ENCODE data around the gene ADGRE2.
"Not testable (repeated sequence)": the region's sequence is repeated elsewhere in the genome, so short reads cannot be mapped to it uniquely, and the experiment has no call there.

Gene ADGRE2

DNA sequence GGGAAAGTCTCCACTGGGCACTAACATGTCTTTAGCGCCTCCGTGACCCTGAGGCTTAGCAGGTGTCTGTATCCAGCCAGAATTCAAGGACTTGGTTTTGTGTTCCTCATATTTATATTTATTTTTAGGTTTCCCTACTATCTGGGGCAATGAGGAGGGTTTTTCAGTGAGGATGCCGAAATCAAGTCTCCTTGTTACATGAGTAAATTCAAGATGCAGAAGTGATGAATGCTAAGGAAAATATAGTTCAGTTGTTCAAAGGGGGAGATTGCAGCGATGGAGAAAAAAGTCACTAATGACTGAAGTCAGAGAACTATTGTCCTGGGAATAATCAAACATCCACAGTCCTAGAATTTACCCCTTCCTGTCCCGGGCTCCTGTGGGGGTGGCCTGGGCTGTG, 791 bp upstream of the ADGRE2 start:
- no peak for DNase-seq (ENCODE audit: low read depth)

DNA sequence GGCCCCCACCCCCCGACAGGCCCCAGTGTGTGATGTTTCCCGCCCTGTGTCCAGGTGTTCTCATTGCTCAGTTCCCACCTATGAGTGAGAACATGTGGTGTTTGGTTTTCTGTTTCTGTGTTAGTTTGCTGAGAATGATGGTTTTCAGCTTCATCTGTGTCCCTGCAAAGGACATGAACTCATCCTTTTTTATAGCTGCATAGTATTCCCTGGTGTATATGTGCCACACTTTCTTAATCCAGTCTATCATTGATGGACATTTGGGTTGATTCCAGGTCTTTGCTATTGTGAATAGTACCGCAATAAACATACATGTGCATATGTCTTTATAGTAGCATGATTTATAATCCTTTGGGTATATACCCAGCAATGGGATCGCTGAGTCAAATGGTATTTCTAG, 715 bp downstream of the ADGRE2 start:
- not testable (repeated sequence) for DNase-seq (ENCODE audit: low read depth)

DNA sequence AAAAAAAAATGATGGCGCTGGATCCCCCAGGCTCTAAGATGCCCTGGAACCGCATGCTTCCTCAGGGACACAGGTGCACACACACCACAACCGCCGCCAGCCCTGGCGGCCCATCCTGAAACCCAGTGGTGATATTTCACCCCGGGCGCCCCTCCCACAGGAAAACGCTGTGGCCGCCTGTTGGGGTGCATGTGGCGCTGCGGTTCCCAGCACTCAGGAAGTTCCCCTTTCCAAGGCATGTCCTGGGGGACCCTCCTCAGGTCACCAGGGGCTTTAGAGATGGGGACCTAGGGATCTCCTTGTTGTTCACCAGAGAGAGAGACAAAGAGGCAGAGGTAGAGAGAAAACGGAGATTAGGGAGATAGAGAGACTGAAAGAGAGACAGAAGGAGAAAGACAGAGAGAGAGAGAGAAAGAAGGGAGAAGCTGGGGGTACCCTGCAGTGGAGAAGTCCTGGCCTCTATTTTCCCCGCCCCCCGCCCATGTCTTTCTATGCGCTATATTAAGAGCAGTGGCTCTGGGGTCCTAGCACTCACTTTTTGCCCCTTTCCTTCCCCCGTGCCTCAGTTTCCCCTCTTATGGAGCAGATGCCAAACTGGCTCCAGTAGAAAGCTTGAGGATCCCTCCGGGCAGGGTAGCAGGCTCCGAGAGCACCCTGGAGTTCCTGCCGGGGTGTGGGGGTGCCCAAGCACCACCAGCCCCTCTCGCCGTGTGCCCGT, 2.3 kb downstream of the ADGRE2 start:
- DNase-seq (ENCODE audit: low read depth), result no peak

DNA sequence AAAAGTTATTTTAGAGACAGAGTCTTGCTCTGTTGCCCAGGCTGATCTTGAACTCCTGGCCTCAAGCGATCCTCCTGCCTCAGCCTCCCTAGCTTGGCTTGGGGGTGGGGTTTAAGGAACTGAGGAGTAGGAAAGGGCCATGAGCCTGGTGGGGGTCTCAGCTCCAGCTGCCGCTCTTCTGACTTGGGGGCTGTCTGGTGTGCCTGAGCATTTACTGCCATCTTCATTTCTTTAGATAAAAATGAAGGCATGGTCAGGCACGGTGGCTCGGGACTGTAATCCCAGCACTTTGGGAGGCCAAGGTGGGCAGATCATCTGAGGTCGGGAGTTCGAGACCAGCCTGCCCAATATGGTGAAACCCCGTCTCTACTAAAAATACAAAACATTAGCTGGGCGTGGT, 3.0 kb downstream of the ADGRE2 start:
- DNase-seq (ENCODE audit: low read depth), result not testable (repeated sequence)

DNA sequence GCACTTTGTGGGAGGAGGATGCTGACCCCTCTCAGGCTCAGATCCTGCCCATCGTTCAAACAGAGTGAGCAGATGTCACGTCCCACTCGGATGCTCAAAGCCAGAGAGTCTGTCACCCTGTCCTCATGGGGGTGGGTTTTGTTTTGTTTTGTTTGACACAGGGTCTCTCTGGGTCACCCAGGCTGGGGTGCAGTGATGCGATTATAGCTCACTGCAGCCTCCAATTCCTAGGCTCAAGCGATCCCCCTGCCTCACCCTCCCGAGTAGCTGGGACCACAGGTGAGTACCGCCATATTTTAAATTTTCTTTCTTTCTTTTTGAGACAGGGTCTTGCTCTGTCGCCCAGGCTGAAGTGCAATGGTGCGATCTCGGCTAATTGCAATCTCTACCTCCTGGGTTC, 4.0 kb downstream of the ADGRE2 start:
- no peak for DNase-seq (ENCODE audit: low read depth)

DNA sequence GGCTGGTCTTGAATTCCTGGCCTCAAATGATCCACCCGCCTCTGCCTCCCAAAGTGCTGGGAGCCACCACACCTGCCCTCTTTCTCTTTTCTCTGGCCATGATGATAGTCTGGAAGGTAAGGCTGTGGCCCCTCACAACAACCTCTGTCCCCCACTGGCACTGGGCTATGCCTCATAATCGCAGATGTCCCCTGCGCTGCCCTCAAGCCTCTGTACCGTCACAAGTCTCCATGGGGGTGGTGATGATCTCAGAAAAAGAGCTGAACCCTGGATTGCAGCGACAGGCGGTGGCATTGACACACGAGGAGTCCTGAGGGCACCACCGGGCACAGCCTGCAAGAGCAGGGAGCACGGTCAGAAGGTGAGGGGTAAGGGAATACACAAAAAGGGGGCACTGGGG, 4.6 kb downstream of the ADGRE2 start:
- DNase-seq (ENCODE audit: low read depth), result not testable (repeated sequence)

DNA sequence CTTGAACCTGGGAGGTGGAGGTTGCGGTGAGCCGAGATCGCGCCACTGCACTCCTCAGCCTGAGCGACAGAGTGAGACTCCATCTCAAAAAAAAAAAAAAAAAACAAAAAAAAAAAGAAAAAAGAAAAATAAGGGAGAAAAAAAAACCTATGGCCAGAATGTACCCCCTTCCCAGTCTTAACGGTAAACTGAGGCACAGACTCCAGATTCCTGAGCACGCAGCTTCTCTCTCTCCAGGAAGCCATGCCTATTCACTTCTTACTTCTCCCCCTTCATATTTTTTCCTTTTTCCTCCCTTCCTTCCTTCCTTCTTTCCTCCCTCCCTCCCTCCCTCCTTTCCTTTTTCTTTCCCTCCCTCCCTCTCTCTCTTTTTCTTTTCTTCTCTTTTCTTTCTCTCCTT, 5.4 kb downstream of the ADGRE2 start:
- DNase-seq (ENCODE audit: low read depth), result no peak

DNA sequence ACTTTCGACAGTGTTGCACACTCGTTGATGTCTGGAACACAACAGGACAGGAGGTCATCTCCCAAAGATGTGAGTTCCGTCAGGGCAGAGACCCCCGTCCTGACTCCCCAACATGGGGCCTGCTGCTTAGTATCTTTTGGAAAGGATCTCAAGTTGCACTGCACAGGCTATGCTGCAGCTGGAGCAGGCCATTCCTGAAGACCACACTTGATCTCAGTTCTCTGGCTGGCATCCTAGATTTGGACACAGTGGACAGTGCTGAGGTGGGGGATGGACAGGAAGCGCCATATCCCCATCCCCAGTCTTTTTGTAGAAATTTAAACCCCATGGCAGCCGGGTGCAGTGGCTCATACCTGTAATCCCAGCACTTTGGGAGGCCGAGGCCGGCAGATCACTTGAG, 5.9 kb downstream of the ADGRE2 start:
- no peak for DNase-seq (ENCODE audit: low read depth)

DNA sequence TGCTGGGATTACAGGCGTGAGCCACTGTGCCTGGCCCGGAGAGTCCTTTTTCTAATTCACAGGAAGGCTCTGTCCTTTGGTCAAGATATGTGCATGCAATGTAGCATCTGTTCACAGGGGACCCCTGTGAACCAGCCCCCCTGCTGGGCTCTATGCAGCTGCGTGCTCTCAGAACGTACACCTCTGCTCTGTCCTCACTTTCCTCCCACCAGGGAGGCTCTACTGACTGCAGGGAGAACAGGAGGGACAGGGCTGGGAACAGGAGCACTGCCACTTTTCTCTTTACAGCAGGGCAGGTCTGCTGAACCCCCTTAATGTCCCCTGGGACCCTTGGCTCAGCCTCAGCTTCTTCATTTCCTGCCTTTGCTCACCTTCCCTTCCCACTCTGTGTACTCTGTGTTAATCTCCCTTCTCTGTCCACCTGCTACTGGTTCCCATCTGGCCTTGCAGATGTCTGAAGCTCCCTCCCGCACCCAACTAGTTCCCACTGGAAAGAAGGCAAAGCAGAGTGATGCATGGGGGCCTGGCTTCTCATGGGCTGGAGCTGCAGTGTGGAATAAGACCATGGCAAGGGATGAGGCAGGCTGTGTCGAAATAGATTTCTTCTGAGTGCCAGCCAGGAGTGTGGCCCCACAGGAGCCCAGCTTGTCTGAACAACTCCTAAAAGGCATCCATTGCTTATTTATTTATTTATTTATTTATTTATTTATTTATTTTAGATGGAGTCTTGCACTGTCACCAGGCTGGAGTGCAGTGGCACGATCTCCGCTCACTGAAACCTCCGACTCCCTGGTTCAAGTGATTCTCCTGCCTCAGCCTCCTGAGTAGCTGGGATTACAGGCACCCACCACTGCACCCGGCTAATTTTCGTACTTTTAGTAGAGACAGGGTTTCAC, 7.2 kb downstream of the ADGRE2 start:
- DNase-seq (ENCODE audit: low read depth), result no peak

DNA sequence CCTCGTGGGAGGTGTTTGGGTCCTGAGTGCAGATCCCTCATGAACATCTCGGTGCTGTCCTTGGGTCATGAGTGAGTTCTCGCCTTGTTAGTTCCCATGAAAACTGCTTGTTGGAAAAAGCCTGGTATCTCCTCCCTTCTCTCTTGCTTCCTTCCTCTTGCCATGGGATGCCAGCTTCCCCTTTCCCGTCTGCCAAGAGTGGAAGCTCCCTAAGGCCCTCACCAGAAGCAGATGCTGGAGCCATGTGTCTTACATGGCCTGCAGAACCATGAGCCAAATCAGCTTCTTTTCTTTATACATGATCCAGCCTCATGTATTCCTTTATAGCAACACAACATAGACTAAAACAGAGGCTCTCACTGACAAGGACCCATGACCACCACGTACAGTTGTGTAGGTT, 8.2 kb downstream of the ADGRE2 start:
- DNase-seq (ENCODE audit: low read depth), result no peak

DNA sequence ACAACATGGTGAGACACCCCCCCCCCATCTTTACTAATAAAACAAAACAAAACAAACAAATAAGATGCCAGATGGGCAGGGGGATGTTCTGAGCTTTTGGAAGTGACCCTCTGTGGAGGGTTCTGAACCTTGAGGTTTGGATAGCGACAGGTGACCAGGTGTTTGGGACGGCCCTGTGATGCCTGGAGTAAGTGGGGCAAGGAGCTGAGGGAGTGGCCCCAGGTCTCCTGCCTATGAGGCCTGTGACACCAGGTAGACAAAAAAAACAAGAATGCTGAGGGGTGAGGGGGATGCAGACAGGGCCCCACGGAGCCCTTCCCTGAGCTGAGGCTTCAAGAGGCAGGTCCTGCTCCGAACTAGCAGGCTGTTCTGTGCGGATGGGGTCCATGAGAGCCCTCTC, 9.2 kb downstream of the ADGRE2 start:
- no peak for DNase-seq (ENCODE audit: low read depth)

DNA sequence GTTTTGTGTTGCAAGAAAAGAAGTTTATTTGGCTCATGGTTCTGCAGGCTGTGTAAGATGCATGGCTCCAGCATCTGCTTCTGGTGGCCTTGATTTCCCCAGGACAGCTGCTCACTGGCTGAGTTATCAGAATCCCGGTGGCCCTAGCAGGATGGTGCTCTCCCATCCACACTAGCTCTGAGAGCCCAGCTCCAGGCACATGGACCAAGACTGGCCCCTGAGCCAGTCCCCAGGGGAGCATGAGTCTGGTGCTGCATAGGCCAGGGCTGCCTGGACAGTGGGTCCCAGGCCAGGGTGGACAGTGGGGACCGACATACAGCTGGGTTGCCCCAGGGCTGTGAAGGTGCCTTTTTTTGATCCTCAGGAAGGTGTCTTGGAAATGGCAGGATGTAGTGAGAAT, 10.4 kb downstream of the ADGRE2 start:
- no peak for DNase-seq (ENCODE audit: low read depth)

DNA sequence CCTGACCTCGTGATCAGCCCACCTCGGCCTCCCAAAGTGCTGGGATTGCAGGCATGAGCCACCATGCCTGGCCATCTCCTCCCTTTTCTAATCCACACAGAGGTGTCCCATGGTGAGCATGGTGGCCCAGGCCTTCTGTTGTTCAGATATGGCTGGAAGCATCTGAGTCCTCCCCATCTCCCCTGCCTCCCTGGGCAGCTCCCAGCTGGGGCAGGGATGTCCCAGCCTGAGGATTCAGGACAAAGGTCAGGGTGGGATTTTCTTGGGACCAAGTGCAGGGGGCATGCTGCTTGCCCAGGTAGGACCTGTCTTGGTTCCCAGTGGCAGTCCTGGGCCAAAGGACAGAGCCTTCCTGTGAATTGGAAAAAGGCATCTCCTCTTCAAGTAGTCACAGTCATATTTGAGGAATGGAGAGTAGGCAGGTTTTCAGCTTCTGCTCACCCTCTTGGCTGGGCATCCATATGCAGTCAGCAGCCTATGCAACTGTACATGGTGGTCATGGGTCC, 10.8 kb downstream of the ADGRE2 start:
- DNase-seq (ENCODE audit: low read depth), result no peak

DNA sequence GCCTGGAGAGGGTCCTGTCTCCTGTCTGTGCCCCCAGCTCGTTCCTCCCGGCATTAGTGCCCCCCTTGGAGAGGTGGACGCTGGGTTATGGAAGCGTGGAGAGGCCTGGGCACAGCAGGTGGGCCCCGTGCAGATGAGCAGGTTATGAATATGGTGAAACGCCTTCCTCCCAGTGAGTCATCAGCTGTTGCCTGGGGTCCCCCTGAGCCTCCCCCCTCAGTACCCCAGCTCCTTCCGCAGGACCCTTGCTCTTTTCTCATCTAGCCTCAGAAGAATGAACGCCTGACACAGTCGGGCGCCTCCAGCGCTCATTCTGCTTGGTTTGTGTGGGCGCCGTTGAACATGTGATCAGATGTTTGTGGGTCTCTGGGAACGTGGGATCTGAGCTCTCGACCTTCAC, 12.5 kb downstream of the ADGRE2 start:
- DNase-seq (ENCODE audit: low read depth), result not testable (repeated sequence)

DNA sequence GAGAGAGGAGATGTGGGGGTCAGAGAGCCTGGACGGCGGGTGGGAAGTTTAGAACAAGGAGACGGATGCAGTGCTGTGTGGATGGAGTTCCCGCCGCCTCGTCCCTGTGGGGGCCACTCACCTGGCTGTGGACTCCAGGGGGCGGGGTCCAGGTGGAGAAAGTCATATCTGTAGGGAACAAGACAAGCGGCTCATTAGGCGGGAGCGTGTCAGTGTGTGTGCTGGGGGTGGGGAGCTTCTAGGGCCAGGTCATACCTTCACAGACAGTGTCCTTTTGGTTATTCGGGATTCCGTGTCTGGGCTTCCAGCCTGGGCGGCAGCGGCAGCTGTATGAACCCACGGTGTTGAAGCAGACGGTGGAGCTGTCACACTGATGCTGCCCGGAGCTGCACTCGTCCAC, 13.0 kb downstream of the ADGRE2 start:
- DNase-seq (ENCODE audit: low read depth), result not testable (repeated sequence)

DNA sequence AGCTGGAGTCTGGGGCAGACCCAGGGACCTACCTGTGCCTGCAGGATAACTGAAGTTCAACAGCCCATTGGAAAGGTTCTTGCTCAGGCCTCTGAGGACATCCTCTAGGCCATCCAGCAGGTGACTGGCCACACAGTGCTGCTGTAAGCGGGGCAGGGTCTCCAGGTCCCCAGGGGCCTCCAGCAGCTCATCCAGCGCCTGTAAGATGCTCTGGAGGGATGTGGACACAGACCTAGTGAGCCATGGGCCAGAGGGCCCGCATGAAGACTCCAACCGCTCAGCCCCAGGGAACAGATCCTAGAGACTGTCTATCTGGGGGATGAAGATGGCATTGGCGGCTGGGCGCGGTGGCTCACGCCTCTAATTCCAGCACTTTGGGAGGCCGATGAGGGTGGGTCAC, 14.0 kb downstream of the ADGRE2 start:
- DNase-seq (ENCODE audit: low read depth), result no peak

DNA sequence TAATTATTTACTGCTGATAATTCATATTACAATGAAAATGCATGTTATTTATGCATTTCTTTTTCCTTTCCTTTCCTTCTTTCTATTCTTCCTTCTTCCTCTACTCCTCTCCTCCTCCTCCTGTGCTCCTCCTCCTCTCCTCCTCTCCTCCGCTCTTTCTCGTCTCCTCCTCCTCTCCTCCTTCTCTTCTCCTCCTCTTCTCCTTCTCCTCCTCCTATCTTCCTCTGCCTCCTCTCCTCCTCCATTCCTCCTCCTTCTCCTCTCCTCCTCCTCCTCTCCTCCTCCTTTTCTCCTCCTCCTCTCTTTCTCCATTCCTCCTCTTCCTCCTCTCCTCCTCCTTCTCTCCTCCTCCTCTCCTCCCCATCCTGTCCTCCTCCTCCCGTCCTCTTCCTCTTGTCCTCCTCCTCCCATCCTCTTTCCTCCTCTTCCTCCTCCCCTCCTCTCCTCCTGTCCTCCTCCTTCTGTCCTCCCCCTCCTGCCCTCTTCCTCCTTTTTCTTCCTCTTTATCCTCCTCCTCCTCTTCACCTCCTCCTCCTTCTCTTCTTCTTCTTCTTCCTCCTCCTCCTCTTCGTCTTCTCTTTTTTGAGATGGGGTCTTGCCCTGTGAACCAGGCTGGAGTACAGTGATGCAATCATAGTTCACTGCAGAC, 14.7 kb downstream of the ADGRE2 start:
- DNase-seq (ENCODE audit: low read depth), result no peak

DNA sequence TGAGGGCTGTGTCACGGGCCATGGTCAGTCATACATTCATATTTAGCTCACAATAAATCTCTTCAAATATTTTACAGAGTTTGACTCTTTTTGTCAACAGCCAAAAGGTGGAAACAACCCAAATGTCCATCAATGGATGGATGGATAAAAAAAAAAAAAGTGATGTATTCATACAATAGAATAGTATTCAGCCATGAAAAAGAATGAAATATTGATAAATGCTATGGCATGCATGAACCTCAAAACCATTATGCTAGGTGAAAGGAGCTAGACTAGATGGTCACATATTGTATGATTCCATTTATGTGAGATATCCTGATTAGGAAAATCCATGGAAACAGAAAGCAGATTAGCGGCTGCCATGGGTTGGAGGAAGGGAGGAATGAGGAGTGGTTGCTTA, 16.2 kb downstream of the ADGRE2 start:
- DNase-seq (ENCODE audit: low read depth), result no peak

DNA sequence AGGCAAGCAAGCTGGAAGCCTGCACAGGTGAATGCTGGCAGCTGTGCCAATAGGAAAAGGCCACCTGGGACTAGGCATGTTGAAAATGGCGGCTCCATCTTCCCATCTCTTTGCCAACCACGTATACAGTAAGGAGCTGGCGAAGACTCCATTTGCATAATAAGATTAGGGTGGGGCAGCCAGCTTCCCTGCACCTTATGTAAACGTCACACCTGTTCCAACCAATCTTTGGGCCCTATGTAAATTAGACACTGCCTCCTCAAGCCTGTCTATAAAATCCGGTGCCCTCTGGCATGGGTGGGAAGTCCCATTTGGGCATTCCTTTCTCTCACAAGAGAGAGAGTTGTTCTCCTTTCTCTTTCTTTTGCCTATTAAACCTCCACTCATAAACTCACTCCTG, 16.8 kb downstream of the ADGRE2 start:
- no peak for DNase-seq (ENCODE audit: low read depth)

DNA sequence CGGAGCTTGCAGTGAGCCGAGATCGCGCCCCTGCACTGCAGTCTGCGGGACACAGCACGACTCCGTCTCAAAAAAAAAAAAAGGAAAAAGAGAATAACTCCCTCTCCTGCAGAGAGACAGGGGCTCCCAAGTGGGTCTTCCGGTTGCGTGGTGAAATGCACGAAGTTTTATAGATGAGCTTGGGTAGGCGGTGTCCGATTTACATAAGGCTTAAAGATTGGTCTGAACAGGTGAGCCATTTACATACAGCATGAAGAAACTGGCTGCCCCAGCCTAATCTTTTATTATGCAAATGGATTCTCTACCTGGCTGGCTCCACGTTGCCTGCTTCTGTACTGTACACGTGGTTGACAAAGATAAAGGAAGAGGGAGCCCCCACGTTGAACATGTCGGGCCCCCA, 19.5 kb downstream of the ADGRE2 start:
- no peak for DNase-seq (ENCODE audit: low read depth)

DNA sequence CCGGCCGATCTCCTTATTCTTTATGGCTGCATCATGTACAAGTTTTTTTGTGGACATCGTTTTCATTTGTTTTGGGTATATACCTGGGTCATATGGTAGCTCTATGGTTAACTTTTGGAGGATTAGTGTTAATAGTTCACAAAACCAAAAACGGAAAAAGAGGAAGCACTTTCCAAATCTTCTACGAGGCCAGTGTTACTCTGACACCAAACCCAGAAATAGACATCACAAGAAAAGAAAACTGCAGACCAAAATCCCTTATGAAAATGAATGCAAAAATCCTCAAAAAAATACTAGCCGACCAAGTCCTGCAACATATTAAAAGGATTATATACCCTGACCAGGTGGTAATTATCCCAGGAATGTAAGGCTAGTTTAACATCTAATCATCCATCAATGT, 29.8 kb downstream of the ADGRE2 start:
- DNase-seq (ENCODE audit: low read depth), result no peak

DNA sequence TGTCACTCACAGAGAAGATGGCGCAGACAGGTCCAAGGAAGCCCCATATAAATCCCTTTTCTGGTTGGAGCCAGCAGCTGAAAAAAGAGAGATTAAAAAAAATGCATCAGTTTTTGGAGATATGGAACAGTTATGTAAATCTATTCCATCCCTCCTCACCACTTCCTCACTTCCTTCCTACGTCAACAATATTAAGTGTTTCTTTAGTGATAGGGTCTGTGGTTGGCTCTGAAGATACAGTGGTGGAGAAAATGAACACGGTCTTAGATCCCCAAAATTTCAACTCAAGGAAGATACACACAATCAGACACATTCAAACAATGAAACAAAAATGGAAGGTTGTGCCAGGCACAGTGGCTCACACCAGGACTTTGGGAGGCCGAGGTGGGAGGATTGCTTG, 31.5 kb downstream of the ADGRE2 start:
- DNase-seq (ENCODE audit: low read depth), result no peak

DNA sequence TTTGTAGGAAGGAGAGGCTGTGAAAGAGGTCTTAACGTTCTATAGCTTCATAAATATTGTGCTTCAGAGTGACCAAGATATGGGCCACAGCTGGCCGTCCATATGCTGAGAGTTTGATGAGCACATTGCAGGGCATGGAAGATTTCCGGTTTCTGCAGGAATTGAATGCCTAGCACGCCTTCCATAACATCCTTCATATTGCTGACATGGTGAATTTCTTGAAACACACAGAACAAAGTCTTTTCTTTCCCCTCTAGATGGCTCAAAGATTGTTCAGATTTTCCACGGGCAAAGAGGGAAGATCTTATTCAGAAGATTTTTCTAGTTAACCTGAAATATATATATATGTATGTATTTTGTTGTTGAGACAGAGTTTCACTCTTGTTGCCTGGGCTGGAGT, 42.4 kb downstream of the ADGRE2 start:
- no peak for DNase-seq (ENCODE audit: low read depth)

Data from HS-5 (cell line).